ENCODE measurements around the gene MYO1B. TPM values are rescaled to one million over a fixed set of nuclear protein-coding genes. Genes with fewer than 3 reads are reported as not detected.
A peak's percentile ranks its signal among the peaks of the same experiment; 100 is the strongest.

The MYO1B gene
- polyA plus RNA-seq, 1 donor (not counting 4 experiments of a cell fraction or from before 2014, with no cell fraction given), result 277 TPM

DNA sequence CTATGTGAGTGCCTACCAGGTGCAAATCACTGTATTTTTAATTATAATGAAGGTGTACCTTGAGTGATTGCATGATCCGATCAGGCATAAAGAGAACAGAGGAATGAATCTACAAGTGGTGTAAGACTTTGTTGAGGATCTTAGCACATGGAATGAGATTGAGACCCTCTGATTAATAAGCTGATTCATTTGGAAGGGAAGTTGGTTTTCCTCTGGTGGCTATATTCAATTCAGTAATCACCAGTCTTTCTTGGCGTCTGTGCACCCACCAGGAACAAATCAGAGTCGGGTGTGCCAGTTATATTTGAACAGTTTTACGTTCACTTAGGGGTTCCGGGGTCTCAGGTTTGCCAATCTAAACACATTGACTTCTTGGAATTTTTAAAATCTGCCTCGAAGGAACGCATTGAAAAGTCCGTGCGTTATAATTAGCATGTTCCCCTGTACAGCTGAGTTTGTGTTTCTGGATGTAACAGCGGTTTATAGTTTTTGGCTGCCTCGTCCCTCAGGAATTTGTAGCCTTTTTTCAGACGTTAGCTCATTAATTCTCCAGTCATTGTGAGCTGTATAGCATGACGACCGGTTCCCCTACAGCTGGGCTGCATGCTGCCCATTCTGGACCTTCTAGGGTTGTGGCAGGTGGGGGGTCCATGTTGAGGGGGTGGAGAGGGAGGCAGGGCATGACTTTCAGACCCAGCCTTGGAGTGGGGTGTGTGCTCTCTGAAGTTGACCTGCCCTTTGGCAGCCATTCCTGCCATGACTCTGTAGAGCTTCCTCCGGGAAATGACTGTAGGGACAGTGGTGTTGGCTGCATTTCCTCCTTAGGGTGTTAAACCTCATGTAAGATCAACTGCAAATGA lies 20.3 kb downstream of the MYO1B start:
- Histone ChIP-seq H3K9me1 (ENCODE audit: control insufficient read depth, extremely low read depth, insufficient read depth, low read length) (peaks cover 2% of the 10 kb centered on the region), H3K79me2 (ENCODE audit: control insufficient read depth, insufficient read depth, low read length) (peaks cover 100% of the 10 kb centered on the region), H3K9ac (ENCODE audit: control insufficient read depth, extremely low read depth, insufficient read depth, low read length) (no peak overlapping the region), H3K27me3 (ENCODE audit: control insufficient read depth, extremely low read depth, insufficient read depth, low read length) (no peaks in the 10 kb centered on the region), H3K9me3 (ENCODE audit: control insufficient read depth, low read depth, low read length) (no peaks in the 10 kb centered on the region), H3K4me2 (ENCODE audit: control insufficient read depth, extremely low read depth, insufficient read depth, low read depth, low read length) (peak overlapping the region; percentile 54), H3K27ac (ENCODE audit: control insufficient read depth, insufficient read depth, low read length) (peak overlapping the region; percentile 39), H2AFZ (ENCODE audit: control insufficient read depth, low read length) (no peak overlapping the region), H4K20me1 (ENCODE audit: control insufficient read depth, extremely low read depth, insufficient read depth, low read length) (peaks cover 68% of the 10 kb centered on the region), H3K36me3 (ENCODE audit: control insufficient read depth in 2 of 2, extremely low read depth in 1 of 2, insufficient read depth in 2 of 2, low read length in 2 of 2) (peaks cover 7 to 16% of the 10 kb centered on the region in 2 experiments), H3K4me3 (ENCODE audit: control insufficient read depth in 2 of 3, extremely low read depth in 1 of 3, insufficient read depth in 2 of 3, low read depth in 1 of 3, low read length in 3 of 3) (no peak overlapping the region), H3K4me1 (ENCODE audit: control insufficient read depth, extremely low read depth, insufficient read depth, low read length) (peaks cover 43% of the 10 kb centered on the region)
- FAIRE-seq (peak; percentile 59), DNase-seq (ENCODE audit: low read depth, low spot score) (no peak)
- no peak for TF ChIP-seq EZH2 (IDR thresholded peaks at IDR 0.05; ENCODE audit: low read length)
- TF ChIP-seq, protein P1, sequence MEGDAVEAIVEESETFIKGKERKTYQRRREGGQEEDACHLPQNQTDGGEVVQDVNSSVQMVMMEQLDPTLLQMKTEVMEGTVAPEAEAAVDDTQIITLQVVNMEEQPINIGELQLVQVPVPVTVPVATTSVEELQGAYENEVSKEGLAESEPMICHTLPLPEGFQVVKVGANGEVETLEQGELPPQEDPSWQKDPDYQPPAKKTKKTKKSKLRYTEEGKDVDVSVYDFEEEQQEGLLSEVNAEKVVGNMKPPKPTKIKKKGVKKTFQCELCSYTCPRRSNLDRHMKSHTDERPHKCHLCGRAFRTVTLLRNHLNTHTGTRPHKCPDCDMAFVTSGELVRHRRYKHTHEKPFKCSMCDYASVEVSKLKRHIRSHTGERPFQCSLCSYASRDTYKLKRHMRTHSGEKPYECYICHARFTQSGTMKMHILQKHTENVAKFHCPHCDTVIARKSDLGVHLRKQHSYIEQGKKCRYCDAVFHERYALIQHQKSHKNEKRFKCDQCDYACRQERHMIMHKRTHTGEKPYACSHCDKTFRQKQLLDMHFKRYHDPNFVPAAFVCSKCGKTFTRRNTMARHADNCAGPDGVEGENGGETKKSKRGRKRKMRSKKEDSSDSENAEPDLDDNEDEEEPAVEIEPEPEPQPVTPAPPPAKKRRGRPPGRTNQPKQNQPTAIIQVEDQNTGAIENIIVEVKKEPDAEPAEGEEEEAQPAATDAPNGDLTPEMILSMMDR (optimal IDR thresholded peaks at IDR 0.05 in 1 of 3, IDR thresholded peaks at IDR 0.05 in 1 of 3, conservative IDR thresholded peaks at IDR 0.05 in 1 of 3; ENCODE audit: extremely low read depth in 1 of 3, insufficient read depth in 2 of 3, low read length in 3 of 3), result no peak
- dilution Hi-C loops (cut with MboI; ENCODE audit: extremely low pct_ligation_motif_present, low sequenced_read_pairs), result loop anchor here (5.0 kb wide), 1 partner anchor 37 kb away; no protein-coding TSS in a partner anchor

DNA sequence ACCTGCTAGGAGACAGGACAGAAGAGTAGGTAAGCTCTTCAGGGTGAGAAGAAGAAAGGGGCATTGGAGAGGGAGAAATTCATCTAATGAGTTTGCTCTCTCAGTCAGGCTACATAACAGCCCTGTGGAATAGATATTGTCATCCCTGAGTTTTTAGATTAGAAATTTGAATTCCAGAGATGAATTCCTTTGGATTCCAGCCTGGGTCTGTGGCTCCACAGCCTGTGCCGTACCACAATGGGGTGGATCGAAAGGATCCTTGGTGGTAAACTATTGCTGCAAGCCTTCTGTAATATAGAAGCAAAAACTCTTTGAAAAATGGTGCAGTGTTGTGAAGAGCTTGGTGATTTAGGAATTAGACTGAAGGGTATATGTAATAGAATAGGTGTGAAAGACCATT lies 21.0 kb downstream of the MYO1B start:
- Histone ChIP-seq H3K27ac (ENCODE audit: control insufficient read depth, insufficient read depth, low read length) (peak overlapping the region; percentile 39), H3K4me1 (ENCODE audit: control insufficient read depth, extremely low read depth, insufficient read depth, low read length) (peaks cover 42% of the 10 kb centered on the region), H3K27me3 (ENCODE audit: control insufficient read depth, extremely low read depth, insufficient read depth, low read length) (no peaks in the 10 kb centered on the region), H2AFZ (ENCODE audit: control insufficient read depth, low read length) (no peak overlapping the region), H3K79me2 (ENCODE audit: control insufficient read depth, insufficient read depth, low read length) (peaks cover 100% of the 10 kb centered on the region), H3K4me3 (ENCODE audit: control insufficient read depth in 2 of 3, extremely low read depth in 1 of 3, insufficient read depth in 2 of 3, low read depth in 1 of 3, low read length in 3 of 3) (no peak overlapping the region), H4K20me1 (ENCODE audit: control insufficient read depth, extremely low read depth, insufficient read depth, low read length) (peaks cover 74% of the 10 kb centered on the region), H3K4me2 (ENCODE audit: control insufficient read depth, extremely low read depth, insufficient read depth, low read depth, low read length) (no peak overlapping the region), H3K9me1 (ENCODE audit: control insufficient read depth, extremely low read depth, insufficient read depth, low read length) (peaks cover 4% of the 10 kb centered on the region), H3K9ac (ENCODE audit: control insufficient read depth, extremely low read depth, insufficient read depth, low read length) (no peak overlapping the region), H3K9me3 (ENCODE audit: control insufficient read depth, low read depth, low read length) (no peaks in the 10 kb centered on the region), H3K36me3 (ENCODE audit: control insufficient read depth in 2 of 2, extremely low read depth in 1 of 2, insufficient read depth in 2 of 2, low read length in 2 of 2) (peaks cover 7 to 21% of the 10 kb centered on the region in 2 experiments)
- no peak for DNase-seq (ENCODE audit: low read depth, low spot score)
- FAIRE-seq, result no peak
- dilution Hi-C loops (cut with MboI; ENCODE audit: extremely low pct_ligation_motif_present, low sequenced_read_pairs), result loop anchor here (5.0 kb wide), 1 partner anchor 36 kb away; no protein-coding TSS in a partner anchor
- TF ChIP-seq, protein P1 (optimal IDR thresholded peaks at IDR 0.05 in 1 of 3, IDR thresholded peaks at IDR 0.05 in 1 of 3, conservative IDR thresholded peaks at IDR 0.05 in 1 of 3; ENCODE audit: extremely low read depth in 1 of 3, insufficient read depth in 2 of 3, low read length in 3 of 3), result no peak
